H1 (cell line): ENCODE results near the gene LBX1.

ENCODE experiments used
- CHD1 ChIP-seq: IDR thresholded peaks from 2 replicates; pipeline ENCODE4 v1.6.1; 2012; ENCODE audit warnings: low read depth, low read length, improper control_type of control experiment
- EP300 ChIP-seq, 2 experiments: IDR thresholded peaks; 1 replicate in 1 of 2; 2 replicates in 1 of 2; pipeline ENCODE4 v1.6.1; 2011 to 2012; ENCODE audit warnings: low read depth in 2 of 2, low read length in 2 of 2, mild to moderate bottlenecking in 2 of 2, borderline replicate concordance in 1 of 2, inconsistent platforms in 1 of 2, moderate library complexity in 1 of 2
- JUND ChIP-seq: IDR thresholded peaks from 2 replicates; pipeline ENCODE4 v1.6.1; 2011; ENCODE audit warnings: mild to moderate bottlenecking, improper control_type of control experiment, low read length
- POLR2AphosphoS5 ChIP-seq: IDR thresholded peaks from 2 replicates; pipeline ENCODE4 v1.6.1; 2011; ENCODE audit warnings: low read depth, low read length
- TEAD4 ChIP-seq: IDR thresholded peaks from 2 replicates; pipeline ENCODE4 v1.6.1; 2012; ENCODE audit warnings: low read depth, low read length, inconsistent platforms, mixed read lengths

GRCh38 chr10:101244321-101245050 lies 15.2 kb upstream of the LBX1 start:
- TF ChIP-seq CHD1: no peak
- no peak for TF ChIP-seq TEAD4
- TF ChIP-seq POLR2AphosphoS5: no peak
- TF ChIP-seq JUND: no peak
- TF ChIP-seq EP300 (IDR thresholded peaks at IDR 0.05; ENCODE audit: borderline replicate concordance in 1 of 2, low read depth in 2 of 2, low read length in 2 of 2): no peak
